Skeletal muscle tissue (tissue), 4 donors: Measurements from ENCODE around the gene URI1. TPM values are rescaled to one million over a fixed set of nuclear protein-coding genes. Genes with fewer than 3 reads are reported as not detected.

Experiments
- H3K27ac ChIP-seq: one replicate; pipeline ENCODE4 v1.7.0; 2013; ENCODE audit warnings: mild to moderate bottlenecking, low read depth, low read length, inconsistent platforms
- H3K27me3 ChIP-seq, 3 donors: one replicate each; pipeline ENCODE4 v1.7.0; 2013; ENCODE audit warnings: low read length in 3 of 3; ENCODE audit not compliant: control insufficient read depth in 3 of 3, insufficient read depth in 3 of 3
- H3K36me3 ChIP-seq, 3 donors: one replicate each; pipeline ENCODE4 v1.7.0; 2013; ENCODE audit warnings: low read length in 3 of 3; ENCODE audit not compliant: control insufficient read depth in 3 of 3, insufficient read depth in 3 of 3
- H3K4me1 ChIP-seq, 3 donors: one replicate each; pipeline ENCODE4 v1.7.0; 2013; ENCODE audit warnings: low read length in 3 of 3, mild to moderate bottlenecking in 3 of 3; ENCODE audit not compliant: control insufficient read depth in 3 of 3, insufficient read depth in 3 of 3
- H3K4me3 ChIP-seq, 3 donors: one replicate each; pipeline ENCODE4 v1.7.0; 2013; ENCODE audit warnings: low read length in 3 of 3
- H3K9ac ChIP-seq, 3 donors: one replicate each; pipeline ENCODE4 v1.7.0; 2013; ENCODE audit warnings: low read length in 3 of 3, mild to moderate bottlenecking in 3 of 3, moderate library complexity in 2 of 3, low read depth in 1 of 3
- H3K9me3 ChIP-seq, 3 donors: one replicate each; pipeline ENCODE4 v1.7.0; 2013; ENCODE audit warnings: low read length in 3 of 3; ENCODE audit not compliant: control insufficient read depth in 3 of 3
- total RNA-seq: library from RNA; depleted of rRNA; stranded (reverse); fragments of >200 nt; gene quantifications from one replicate; pipeline ENCODE4 v1.2.3, GENCODE V29; 2014
- donor health status: Osteomylitis.

URI1 gene
- total RNA-seq, 1 donor from 2014 or later, result 62.6 TPM

DNA sequence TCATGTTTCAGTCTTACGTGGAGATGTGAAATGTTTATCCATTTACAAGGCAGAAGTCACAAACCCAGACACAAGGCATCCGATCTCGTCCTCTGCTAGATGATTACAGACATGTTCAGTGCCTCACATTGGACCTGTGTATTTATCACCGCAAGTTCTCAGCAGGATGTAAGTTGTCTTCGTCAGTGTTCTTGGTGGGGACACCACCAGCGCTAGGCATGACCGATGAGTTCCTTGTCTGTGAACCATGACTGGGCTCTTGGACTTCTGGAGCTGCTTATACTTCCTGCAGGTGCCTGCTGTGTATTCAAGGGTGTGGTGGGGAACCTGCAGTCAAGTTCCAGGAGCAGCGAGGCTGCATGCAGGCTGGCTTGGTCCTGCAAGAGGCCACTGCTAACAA lies 105.4 kb downstream of the URI1 start:
- Histone ChIP-seq H3K9ac (no peak overlapping the region), H3K36me3 (peaks cover 0 to 3% (median 2%) of the 10 kb centered on the region in 3 donors), H3K27ac (no peak overlapping the region), H3K4me1 (no peaks in the 10 kb centered on the region), H3K9me3 (no peaks in the 10 kb centered on the region), H3K27me3 (no peaks in the 10 kb centered on the region), H3K4me3 (no peak overlapping the region)

DNA sequence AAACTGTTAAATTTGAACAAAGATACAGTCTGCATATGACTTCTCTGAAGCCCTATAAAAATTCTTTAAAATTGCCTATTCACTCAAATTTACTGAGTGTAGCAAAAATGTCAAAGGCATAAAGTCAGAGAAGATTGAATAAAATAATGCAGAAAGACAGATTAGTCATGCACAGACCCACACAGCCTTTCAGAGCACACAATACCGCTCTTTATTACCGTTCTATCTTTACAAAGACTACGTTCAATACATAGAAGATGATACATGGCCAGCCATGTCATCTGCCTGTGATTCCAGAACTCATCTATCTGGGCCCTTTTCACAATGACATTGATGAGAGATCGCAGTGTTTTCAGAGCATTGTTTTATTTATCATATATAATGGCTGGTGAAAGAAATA lies 107.2 kb downstream of the URI1 start:
- Histone ChIP-seq H3K9me3 (no peaks in the 10 kb centered on the region), H3K9ac (no peak overlapping the region)

DNA sequence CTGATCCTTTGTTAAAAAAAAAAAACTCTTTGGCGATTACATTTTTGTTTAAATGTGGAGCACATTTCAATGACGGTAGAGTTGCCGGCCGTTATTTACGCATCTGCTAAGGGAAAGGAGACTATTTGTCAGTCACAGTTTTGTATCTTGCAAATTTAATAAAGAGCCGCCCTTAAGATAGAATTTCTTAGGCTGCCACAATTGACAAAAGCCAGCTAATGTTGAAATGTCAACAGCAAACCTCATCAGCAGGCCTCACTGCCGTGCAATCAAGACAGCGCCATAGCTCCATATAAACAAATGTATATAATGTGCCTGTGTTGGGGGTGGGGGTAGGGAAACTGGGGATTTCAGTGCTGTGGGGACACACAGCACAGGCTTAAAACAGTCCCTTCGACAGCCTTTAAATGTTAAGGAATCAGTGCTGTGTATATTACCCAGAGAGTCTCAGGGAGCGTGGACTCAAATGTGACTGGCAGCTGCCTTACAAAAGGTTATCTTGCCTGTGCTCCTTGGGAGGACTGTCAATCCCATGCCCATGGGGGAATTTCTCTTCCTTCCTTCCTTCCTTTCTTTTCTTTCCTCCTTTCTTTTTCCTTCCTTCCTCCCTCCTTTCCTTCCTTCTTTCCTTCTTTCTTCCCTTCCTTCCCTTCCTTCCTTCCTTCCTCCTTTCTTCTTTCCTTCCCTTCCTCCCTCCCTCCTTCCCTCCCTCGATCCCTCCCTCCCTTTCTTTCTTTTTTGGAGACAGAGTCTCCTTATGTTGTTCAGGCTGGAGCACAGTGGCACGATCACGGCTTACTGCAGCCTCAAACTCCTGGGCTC lies 108.0 kb downstream of the URI1 start:
- Histone ChIP-seq H3K9me3 (no peaks in the 10 kb centered on the region), H3K27ac (no peak overlapping the region), H3K36me3 (peaks cover 0 to 3% (median 2%) of the 10 kb centered on the region in 3 donors), H3K27me3 (no peaks in the 10 kb centered on the region), H3K4me1 (no peaks in the 10 kb centered on the region), H3K4me3 (no peak overlapping the region), H3K9ac (no peak overlapping the region)

More for the DNA sequence above, 107.2 kb downstream of the URI1 start:
- Histone ChIP-seq H3K4me3 (no peak overlapping the region), H3K27ac (no peak overlapping the region), H3K27me3 (no peaks in the 10 kb centered on the region), H3K4me1 (no peaks in the 10 kb centered on the region), H3K36me3 (peaks cover 0 to 3% (median 2%) of the 10 kb centered on the region in 3 donors)

DNA sequence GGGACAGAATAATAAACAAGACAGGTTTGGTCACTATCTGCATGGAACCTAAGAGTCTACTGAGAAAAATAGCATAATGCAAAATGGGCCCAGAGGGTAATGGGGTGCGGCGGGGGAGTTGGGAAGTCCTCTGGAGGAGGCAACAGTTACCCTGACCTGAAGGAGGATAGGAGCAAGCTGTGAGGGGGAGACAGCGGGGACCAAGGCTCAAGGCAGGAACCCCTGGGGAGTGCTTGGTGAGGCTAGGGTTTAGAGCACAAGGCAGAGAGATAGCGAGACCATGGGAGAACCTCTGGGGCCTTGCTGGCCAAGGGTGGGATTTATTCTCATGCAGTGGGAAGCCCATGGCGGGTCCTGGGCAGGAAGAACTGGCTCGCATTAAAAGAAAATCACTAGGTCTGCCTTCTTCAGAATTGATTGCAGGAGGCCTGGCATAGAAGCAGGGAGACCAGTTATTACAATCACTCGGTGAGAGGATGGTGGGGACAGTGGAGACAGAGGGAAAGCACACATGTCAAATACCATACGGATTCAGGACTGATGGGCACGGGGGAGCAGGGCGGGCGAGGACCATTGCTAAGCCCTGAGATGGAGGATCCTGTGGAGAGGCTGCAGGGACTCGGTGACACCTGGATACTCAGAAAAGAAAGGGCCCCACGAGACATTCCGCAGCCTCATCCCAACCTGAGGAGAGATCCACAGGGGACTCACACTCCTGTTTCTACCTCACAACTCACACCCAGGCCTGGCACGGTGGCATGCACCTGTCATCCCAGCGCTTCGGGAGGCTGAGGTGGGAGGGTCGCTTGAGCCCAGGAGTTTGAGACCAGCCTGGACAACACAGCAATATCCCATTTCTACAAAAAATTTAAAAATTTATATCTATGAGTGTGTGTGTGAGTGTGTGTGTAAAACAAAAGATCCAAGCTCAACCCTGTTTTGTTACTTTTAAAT lies 110.4 kb downstream of the URI1 start:
- H3K9me3 ChIP-seq, result peaks cover 0 to 2% (median 0%) of the 10 kb centered on the region in 3 donors
- H3K36me3 ChIP-seq, result peaks cover 0 to 3% (median 2%) of the 10 kb centered on the region in 3 donors
- H3K27ac ChIP-seq, result no peak overlapping the region
- H3K4me1 ChIP-seq, result no peaks in the 10 kb centered on the region
- H3K27me3 ChIP-seq, result no peaks in the 10 kb centered on the region
- no peak overlapping the region for H3K4me3 ChIP-seq
- H3K9ac ChIP-seq, result no peak overlapping the region

DNA sequence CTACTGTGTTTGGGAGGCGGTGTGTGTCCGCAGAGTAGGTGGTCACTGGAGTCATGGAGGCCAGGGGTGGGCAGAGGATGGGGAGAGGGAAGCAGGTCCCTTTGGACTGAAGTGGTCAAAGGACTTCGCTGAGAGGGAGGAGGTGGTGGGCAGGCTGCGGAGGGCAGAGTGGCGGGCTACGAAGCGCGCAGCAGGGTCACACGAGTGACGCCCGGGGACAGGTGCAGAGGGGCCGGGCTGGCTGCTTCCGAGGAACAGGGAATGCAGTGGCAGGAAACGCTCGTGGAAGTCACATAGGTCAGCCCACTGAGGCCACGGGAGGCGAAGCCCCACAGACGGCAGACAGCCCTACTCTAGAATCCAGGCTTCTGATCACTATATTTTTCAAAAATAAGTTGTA lies 111.5 kb downstream of the URI1 start:
- Histone ChIP-seq H3K27ac (no peak overlapping the region), H3K4me1 (no peaks in the 10 kb centered on the region), H3K9me3 (peaks cover 0 to 2% (median 0%) of the 10 kb centered on the region in 3 donors), H3K9ac (no peak overlapping the region), H3K27me3 (no peaks in the 10 kb centered on the region), H3K4me3 (no peak overlapping the region), H3K36me3 (no peaks in the 10 kb centered on the region)

DNA sequence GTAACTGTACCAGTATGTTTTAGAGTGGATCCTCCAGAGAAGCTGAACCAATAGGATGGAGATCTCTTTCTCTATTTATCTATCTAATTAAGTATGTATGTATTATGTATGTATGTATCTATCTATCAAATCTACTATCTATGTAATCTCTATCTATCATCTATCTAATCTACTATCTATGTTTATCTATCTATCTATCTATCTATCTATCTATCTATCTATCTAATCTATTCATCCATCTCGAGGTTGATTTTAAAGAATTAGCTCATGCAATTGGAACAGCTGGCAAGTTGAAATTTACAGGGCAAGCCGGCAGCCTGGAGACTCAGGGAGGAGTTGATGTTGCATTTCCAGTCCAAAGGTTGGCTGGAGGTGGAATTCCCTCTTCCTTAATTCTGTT lies 112.2 kb downstream of the URI1 start:
- Histone ChIP-seq H3K36me3 (no peaks in the 10 kb centered on the region), H3K27me3 (no peaks in the 10 kb centered on the region), H3K27ac (no peak overlapping the region), H3K4me3 (no peak overlapping the region), H3K9ac (no peak overlapping the region), H3K4me1 (no peaks in the 10 kb centered on the region), H3K9me3 (peaks cover 0 to 2% (median 0%) of the 10 kb centered on the region in 3 donors)

DNA sequence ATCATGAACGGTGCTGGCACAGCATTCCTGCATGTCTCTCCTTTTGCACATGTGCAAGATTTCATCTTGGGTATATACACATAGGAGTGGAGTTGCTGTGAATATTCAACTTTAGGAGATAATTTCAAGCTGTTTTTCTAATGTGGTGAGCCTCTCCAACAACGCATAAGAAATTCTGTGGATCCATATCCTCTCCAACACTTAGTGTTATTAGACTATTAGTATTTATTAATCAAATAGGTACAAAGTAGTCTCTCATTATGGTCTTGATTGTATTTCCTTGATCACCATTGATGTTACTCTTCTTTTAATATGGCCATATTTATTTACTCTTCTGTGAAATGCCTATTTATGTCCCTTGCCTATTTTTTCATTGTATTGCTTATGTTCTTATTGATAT lies 114.5 kb downstream of the URI1 start:
- Histone ChIP-seq H3K27me3 (no peaks in the 10 kb centered on the region), H3K36me3 (no peaks in the 10 kb centered on the region), H3K4me1 (no peaks in the 10 kb centered on the region), H3K9ac (no peak overlapping the region), H3K4me3 (no peak overlapping the region), H3K9me3 (peaks cover 0 to 2% (median 0%) of the 10 kb centered on the region in 3 donors), H3K27ac (no peak overlapping the region)

DNA sequence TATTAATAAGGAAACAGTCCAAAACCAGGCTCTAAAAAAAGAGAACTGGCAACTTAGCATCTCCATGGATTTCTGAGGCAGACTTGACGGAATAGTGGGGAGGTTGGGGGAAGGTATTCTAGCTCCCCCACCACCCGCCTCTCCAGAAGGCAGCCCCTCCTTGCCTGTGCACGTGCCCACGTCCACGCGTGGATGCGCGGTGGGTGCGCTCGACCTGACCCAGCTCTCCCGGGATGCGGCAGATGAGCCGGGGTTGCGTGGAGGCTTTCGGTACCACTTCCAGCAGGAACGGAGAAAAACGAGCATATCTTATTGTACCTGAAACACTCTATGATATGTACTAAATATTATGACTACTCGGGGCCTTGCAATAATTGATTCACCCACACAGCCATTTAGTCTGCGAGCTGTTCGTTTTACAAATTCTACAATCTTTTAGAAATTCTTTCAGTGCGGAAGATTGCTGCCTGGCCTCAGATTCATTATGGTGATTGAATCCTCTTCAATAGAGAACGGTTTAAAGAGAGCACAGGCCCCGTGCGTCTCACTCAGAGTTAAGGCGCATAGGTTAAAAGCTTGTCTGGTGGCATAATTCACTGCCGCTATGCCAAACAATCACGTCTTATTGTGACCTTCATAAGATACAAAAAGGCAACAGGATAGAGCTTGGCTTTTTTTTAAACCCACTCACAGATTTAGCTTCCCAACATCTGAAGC lies 117.9 kb downstream of the URI1 start:
- Histone ChIP-seq H3K9me3 (peaks cover 0 to 2% (median 0%) of the 10 kb centered on the region in 3 donors), H3K4me1 (no peaks in the 10 kb centered on the region), H3K27me3 (peaks cover 12 to 18% (median 15%) of the 10 kb centered on the region in 3 donors), H3K9ac (no peak overlapping the region), H3K27ac (no peak overlapping the region), H3K36me3 (no peaks in the 10 kb centered on the region), H3K4me3 (no peak overlapping the region)

DNA sequence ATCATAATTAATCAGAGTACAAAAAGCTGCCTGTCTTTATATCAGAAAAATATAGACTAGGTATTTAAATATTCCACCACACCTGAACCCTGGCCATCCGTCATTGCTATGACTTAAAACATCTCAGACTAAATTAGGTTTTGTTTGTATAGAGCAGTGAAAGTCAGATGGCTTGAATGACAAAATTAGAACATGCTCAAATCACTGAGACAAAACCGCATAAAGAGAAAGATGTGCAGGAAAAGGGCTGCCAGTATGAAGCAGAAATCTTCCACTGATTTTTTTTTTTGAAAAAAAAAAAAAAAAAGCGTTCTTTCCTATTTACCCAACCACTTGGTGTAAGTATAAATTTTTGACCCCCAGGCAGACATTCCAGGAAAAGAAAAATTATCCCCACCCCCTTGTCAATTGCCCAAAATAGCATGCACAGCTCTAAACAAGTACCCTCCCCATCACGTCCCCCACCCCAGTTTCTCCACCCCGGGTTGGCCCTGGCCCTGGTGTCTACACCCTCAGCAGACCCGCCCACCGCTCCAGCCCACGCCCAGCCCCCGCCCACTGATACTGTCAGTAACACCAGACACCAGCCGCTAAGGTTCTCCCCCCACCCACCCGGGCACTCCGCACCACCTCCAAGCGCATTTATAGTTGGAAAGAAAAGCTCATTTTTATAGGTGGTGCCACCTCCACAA lies 118.6 kb downstream of the URI1 start:
- Histone ChIP-seq H3K9me3 (peaks cover 0 to 2% (median 0%) of the 10 kb centered on the region in 3 donors), H3K4me3 (no peak overlapping the region), H3K9ac (no peak overlapping the region), H3K4me1 (no peaks in the 10 kb centered on the region), H3K27ac (no peak overlapping the region), H3K36me3 (no peaks in the 10 kb centered on the region), H3K27me3 (peaks cover 12 to 24% (median 15%) of the 10 kb centered on the region in 3 donors)
